ENCODE data around the gene STAB2. TPM values are rescaled to one million over a fixed set of nuclear protein-coding genes. Genes with fewer than 3 reads are reported as not detected.

STAB2 gene
- total and polyA plus RNA-seq, 2 of the 8 experiments (the other 6 are each of a cell fraction or from before 2014, with no cell fraction given): not detected

DNA sequence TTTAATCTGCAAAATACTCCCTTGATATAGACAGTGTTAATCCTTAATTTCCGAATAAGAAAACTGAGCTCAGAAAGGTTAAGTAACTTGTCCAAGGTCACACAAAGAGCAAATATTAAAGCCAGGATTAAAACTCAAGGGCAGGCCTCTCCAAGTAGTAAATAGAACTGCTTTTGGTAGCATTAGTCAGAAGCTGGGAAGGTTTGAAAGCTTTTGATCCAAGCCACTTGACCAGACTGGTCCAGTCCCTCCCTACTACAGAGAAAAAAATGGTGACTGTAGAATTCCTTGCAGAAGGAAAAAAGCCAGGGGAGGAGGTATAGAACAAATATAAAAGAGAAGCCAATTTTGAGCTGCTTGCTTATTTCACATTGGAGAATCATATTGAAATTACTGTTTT lies 142.4 kb downstream of the STAB2 start:
- H2BK15ac ChIP-seq (ENCODE audit: low read length): no peak overlapping the region
- H3K18ac ChIP-seq (ENCODE audit: extremely low read depth, low read length): no peak overlapping the region
- no peak overlapping the region for H3K4me3 ChIP-seq (ENCODE audit: extremely low read depth in 1 of 4, insufficient read depth in 2 of 4, low read depth in 3 of 4, low read length in 4 of 4)
- no peak overlapping the region for H3K23ac ChIP-seq (ENCODE audit: insufficient read length)
- no peak overlapping the region for H3K27ac ChIP-seq (ENCODE audit: low read depth, low read length)
- ChIA-PET CTCF (ENCODE audit: partially characterized antibody) (interaction anchor here (0.6 to 1.4 kb wide), 5 partner anchors 8 to 141 kb away, joined by 3 to 7 read pairs (median 3); no protein-coding TSS in a partner anchor), POLR2A (ENCODE audit: partially characterized antibody) (no interaction called here)
- no peak overlapping the region for H3K14ac ChIP-seq (ENCODE audit: insufficient read length)
- no peak overlapping the region for H3K9ac ChIP-seq (replicated peaks in 1 of 4; ENCODE audit: extremely low read depth in 1 of 4, low read depth in 3 of 4, low read length in 3 of 4)
- H4K91ac ChIP-seq (replicated peaks; ENCODE audit: insufficient read length, low read length): no peak overlapping the region
- DNase-seq (ENCODE audit: low read depth in 1 of 2, low spot score in 2 of 2) (no peak), FAIRE-seq (no peak)
- H3K56ac ChIP-seq (replicated peaks; ENCODE audit: insufficient read length, low read depth, low read length): no peak overlapping the region
- no peaks in the 10 kb centered on the region for H3K79me2 ChIP-seq (ENCODE audit: control insufficient read depth in 1 of 2, insufficient read depth in 2 of 2, low read length in 2 of 2)
- H2AK5ac ChIP-seq (ENCODE audit: low read depth, low read length): no peak overlapping the region
- no peak overlapping the region for H3K4me2 ChIP-seq (ENCODE audit: insufficient read depth in 1 of 2, low read depth in 2 of 2, low read length in 2 of 2)
- no peak overlapping the region for H3K4ac ChIP-seq (replicated peaks; ENCODE audit: insufficient read length, low read depth, low read length)
- H3K79me1 ChIP-seq (ENCODE audit: low read depth, low read length): no peaks in the 10 kb centered on the region
- no peak overlapping the region for H2BK12ac ChIP-seq (ENCODE audit: low read depth, low read length)
- H2AFZ ChIP-seq (ENCODE audit: low read length): no peak overlapping the region
- H4K8ac ChIP-seq (ENCODE audit: extremely low read depth, insufficient read depth, low read length): no peak overlapping the region
- 89% methylated on average over 1 of the region's 1 CpG; no CpG with 5 or more reads in 1 of the 2 experiments for WGBS, 2 experiments (ENCODE audit: extremely low coverage in 1 of 2, insufficient coverage in 1 of 2, insufficient read length in 1 of 2, insufficient replicate concordance in 2 of 2, low coverage in 1 of 2, low lambda C conversion rate in 2 of 2, missing lambda C conversion rate in 1 of 2)
- H3K23me2 ChIP-seq (ENCODE audit: low read depth, low read length): no peaks in the 10 kb centered on the region
- no peak overlapping the region for H4K5ac ChIP-seq (ENCODE audit: insufficient read length, low read depth, low read length)
- H3K27me3 ChIP-seq (replicated peaks in 1 of 4; ENCODE audit: control insufficient read depth in 3 of 4, extremely low read depth in 1 of 4, insufficient read depth in 3 of 4, low read length in 3 of 4): no peaks in the 10 kb centered on the region
- H3K36me3 ChIP-seq (ENCODE audit: control insufficient read depth in 2 of 4, insufficient read depth in 4 of 4, low read length in 3 of 4): no peaks in the 10 kb centered on the region
- peaks cover 0 to 2% of the 10 kb centered on the region in 2 experiments for H4K20me1 ChIP-seq (replicated peaks in 1 of 2; ENCODE audit: control insufficient read depth in 1 of 2, insufficient read depth in 2 of 2, low read length in 2 of 2)
- H2BK20ac ChIP-seq (ENCODE audit: low read length): no peak overlapping the region
- H3K4me1 ChIP-seq (replicated peaks in 1 of 4; ENCODE audit: control insufficient read depth in 3 of 4, insufficient read depth in 4 of 4, low read length in 3 of 4): no peaks in the 10 kb centered on the region
- no peak overlapping the region for H2BK120ac ChIP-seq (replicated peaks; ENCODE audit: low read depth, low read length)
- no peak overlapping the region for H2BK5ac ChIP-seq (ENCODE audit: low read depth, low read length)
- H3K9me3 ChIP-seq (ENCODE audit: insufficient read depth in 2 of 2, low read depth in 1 of 2, low read length in 1 of 2): peaks cover 5 to 12% of the 10 kb centered on the region in 2 experiments; a peak in 1 of 4 replicates
- TF ChIP-seq TBP (IDR thresholded peaks at IDR 0.05; ENCODE audit: low read depth, low read length) (no peak), RNF2 (IDR thresholded peaks at IDR 0.05; ENCODE audit: borderline replicate concordance, low read depth, low read length, missing control alignments, poor library complexity, severe bottlenecking) (no peak), SAP30 (IDR thresholded peaks at IDR 0.05; ENCODE audit: insufficient read depth, insufficient replicate concordance, low read length) (no peak), POLR2AphosphoS5 (IDR thresholded peaks at IDR 0.05; ENCODE audit: low read depth, low read length) (no peak), SIRT6 (IDR thresholded peaks at IDR 0.05; ENCODE audit: low read length) (no peak), TCF12 (IDR thresholded peaks at IDR 0.05; ENCODE audit: low read depth, low read length) (no peak), EP300 (IDR thresholded peaks at IDR 0.05; ENCODE audit: borderline replicate concordance in 1 of 2, low read depth in 2 of 2, low read length in 2 of 2) (no peak), ZNF274 (IDR thresholded peaks at IDR 0.05; ENCODE audit: borderline replicate concordance, extremely low read depth, low read length) (no peak), JUND (IDR thresholded peaks at IDR 0.05; ENCODE audit: low read length) (no peak), RFX5 (IDR thresholded peaks at IDR 0.05; ENCODE audit: borderline replicate concordance, low read depth, low read length) (no peak), RAD21 (IDR thresholded peaks at IDR 0.05 in 1 of 2, conservative IDR thresholded peaks at IDR 0.05 in 1 of 2; ENCODE audit: low read depth in 2 of 2, low read length in 2 of 2) (no peak), PHF8 (conservative IDR thresholded peaks at IDR 0.05; ENCODE audit: low read depth, low read length) (no peak), YY1 (IDR thresholded peaks at IDR 0.05; ENCODE audit: low read depth, low read length) (no peak), NRF1 (IDR thresholded peaks at IDR 0.05; ENCODE audit: low read depth, low read length) (no peak)
